IPS DF 4.7 (cell line): ENCODE results near the gene SBF1.
"Not testable (repeated sequence)": the region's sequence is repeated elsewhere in the genome, so short reads cannot be mapped to it uniquely, and the experiment has no call there.

ENCODE experiments used
- DNase-seq: peaks from one replicate; pipeline ENCODE4 v3.0.0-alpha.2; 2013; ENCODE audit warnings: low spot score; ENCODE audit errors: extremely low read depth

Gene SBF1, protein sequence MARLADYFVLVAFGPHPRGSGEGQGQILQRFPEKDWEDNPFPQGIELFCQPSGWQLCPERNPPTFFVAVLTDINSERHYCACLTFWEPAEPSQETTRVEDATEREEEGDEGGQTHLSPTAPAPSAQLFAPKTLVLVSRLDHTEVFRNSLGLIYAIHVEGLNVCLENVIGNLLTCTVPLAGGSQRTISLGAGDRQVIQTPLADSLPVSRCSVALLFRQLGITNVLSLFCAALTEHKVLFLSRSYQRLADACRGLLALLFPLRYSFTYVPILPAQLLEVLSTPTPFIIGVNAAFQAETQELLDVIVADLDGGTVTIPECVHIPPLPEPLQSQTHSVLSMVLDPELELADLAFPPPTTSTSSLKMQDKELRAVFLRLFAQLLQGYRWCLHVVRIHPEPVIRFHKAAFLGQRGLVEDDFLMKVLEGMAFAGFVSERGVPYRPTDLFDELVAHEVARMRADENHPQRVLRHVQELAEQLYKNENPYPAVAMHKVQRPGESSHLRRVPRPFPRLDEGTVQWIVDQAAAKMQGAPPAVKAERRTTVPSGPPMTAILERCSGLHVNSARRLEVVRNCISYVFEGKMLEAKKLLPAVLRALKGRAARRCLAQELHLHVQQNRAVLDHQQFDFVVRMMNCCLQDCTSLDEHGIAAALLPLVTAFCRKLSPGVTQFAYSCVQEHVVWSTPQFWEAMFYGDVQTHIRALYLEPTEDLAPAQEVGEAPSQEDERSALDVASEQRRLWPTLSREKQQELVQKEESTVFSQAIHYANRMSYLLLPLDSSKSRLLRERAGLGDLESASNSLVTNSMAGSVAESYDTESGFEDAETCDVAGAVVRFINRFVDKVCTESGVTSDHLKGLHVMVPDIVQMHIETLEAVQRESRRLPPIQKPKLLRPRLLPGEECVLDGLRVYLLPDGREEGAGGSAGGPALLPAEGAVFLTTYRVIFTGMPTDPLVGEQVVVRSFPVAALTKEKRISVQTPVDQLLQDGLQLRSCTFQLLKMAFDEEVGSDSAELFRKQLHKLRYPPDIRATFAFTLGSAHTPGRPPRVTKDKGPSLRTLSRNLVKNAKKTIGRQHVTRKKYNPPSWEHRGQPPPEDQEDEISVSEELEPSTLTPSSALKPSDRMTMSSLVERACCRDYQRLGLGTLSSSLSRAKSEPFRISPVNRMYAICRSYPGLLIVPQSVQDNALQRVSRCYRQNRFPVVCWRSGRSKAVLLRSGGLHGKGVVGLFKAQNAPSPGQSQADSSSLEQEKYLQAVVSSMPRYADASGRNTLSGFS (N-terminal part only)

DNA sequence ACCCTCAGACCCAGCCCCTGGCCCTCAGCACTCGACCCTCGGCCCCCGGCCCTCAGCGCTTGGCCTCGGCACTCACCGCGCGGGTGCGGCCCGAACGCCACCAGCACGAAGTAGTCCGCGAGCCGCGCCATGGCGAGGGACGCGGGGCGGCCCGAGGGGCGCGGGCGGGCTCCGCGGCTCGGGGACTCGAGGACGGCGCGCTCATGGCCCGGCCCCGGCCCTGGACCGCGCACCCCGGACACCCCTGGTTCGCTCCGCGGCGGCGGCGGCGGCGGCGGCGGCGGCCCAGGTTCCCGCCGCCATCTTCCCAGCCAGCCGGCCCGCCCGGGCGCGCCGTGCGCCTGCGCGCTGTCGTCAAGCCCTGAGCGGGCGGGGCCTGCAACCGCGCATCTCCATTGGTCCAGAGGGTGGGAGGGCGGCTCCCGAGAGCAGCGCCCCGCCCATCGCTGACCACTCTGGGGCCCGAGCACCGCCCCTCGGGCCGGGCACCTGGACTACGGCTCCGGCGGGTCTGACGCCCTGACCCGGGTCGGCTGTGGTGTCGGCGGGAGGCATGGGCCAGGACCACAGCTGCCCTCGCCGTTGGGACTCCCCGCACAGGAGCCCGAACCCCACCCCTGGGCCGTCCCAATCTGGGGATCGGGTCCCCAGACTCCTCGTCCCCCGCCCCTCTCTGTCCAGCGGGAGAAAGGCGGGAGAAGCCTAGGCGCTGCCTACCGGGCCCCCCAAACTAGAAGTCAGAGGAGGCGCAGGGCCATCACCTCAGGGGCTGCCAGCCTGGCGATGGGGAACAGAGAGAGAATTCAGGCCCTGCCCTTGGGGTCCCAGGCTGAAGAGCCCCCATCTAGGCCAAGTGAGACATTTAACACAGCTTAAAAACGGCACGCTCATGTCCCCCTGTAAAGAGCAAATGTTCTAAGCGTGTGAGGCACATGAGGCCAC is at the start of gene SBF1:
Gene SBF1 (minus strand): TSS at position 326 of the 942 bp plus-strand sequence. CDS start 195 bp downstream, at position 131.
- DNase-seq, result peak; percentile 46

DNA sequence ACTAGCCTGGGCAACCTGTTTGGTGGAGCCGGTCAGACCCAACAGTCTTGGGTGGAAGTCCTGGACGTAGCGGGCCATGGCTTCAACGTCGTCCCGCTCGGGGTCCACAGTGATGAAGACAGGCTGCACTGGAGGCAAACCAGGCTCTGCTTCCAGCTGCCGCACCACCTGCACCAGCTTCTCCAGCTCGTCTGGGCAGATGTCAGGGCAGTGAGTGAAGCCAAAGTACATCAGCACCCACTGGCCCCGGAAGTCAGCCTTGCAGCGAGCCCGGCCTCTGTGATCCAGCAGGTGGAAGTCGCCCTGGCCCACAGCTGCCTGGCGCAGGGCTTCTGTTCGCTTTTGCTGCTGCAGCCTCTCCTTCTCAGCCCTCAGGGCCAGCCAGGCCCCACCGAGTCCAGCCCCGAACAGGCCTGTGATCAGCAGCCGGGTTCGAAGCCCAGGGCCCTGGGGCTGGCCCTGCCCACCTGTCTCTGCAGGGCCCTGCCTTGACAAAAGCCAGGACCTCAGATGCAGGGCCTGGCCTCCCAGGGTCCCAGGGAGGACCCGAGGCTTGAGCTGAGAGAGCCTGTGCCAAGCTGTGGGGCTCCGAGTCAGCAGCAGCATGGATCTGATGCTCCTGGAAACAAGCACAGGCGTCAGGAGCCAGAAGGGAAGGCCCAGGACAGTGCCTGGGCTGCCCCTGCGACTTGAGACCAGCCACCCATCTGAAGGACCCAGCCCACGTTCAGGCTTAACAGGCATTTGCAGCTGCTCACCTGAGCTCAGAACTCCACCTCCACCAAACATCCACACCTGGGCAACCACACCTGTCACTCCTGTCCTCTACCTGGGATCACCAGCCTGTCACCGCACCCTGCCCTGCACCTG is 49.2 kb upstream of the SBF1 start:
- no peak for DNase-seq

DNA sequence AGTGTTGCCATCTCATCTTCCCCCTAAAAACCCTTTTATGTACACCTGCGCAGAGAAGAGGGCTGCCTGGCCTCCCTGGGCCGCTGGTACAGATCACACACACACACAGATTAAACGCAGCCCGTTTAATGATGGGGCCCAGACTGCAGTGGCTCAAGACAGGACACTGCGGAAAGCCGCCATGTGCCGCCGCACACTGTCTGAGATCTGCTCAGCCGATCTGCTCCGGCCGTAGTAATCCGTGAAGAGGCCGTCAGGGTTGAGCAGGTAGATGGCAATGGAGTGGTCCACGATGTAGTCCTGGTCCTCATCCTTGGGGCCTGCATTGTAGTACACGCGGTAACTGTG is 48.6 kb upstream of the SBF1 start:
- no peak for DNase-seq

DNA sequence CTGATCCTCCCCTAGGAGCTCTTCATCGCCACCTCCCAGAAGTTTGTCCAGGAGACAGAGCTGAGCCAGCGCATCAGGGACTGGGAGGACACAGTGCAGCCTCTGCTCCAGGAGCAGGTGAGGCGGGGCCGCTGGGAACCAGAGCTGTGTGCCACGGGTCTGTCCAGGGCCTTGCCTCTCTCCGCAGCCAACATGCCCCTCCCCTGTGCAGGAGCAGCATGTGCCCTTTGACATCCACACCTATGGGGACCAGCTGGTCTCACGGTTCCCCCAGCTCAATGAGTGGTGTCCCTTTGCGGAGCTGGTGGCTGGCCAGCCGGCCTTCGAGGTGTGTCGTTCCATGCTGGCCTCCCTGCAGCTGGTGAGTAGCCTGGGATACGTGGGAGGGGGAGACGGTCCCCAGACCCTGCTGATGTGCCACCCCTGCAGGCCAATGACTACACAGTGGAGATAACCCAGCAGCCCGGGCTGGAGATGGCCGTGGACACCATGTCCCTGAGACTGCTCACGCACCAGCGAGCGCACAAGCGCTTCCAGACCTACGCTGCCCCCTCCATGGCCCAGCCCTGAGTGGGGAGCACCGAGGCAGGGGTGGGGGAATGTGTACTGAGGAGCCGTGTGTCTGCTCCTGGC is 48.1 kb upstream of the SBF1 start:
- DNase-seq, result no peak

DNA sequence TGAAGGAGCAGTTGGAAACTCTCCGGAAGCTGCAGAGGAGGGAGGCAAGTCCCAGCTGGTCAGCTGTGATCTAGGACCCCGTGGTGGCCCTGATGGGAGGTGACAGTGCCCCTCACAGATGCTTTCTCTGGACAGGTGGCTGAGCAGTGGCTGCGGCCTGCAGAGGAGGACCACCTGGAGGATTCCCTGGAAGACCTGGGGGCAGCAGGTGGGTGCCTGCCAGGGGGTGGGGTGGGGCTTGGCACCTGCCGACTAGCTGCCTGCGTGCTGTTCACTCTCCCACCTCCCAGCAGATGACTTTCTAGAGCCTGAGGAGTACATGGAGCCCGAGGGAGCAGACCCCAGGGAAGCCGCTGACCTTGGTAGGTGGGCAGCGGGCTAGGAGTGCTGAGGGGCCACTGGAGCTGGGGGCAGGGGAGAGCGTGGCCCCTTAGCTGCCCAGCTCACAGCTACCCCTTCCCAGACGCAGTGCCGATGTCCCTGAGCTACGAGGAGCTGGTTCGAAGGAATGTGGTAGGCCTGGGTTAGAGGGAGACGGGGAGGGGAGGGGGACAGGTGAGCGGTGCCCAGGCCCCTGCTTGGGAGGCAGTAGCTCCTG is 47.5 kb upstream of the SBF1 start:
- DNase-seq, result no peak

DNA sequence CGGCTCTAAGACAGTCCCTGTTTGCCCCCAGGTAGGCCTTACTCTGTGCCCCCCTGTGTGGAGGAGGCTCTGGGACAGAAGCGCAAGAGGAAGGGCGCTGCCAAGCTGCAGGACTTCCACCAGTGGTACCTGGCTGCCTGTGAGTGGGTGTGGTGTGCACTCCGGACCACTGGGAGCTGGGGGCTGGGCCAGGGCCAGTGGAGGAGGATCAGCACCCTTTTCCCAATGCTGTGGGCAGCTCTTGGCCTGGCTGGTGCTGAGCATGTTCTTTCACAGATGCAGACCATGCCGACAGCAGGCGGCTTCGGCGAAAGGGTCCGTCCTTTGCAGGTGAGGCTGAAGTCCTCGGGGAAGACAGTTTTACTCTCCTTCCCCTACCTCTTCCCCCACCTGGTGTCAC is 46.9 kb upstream of the SBF1 start:
- no peak for DNase-seq

DNA sequence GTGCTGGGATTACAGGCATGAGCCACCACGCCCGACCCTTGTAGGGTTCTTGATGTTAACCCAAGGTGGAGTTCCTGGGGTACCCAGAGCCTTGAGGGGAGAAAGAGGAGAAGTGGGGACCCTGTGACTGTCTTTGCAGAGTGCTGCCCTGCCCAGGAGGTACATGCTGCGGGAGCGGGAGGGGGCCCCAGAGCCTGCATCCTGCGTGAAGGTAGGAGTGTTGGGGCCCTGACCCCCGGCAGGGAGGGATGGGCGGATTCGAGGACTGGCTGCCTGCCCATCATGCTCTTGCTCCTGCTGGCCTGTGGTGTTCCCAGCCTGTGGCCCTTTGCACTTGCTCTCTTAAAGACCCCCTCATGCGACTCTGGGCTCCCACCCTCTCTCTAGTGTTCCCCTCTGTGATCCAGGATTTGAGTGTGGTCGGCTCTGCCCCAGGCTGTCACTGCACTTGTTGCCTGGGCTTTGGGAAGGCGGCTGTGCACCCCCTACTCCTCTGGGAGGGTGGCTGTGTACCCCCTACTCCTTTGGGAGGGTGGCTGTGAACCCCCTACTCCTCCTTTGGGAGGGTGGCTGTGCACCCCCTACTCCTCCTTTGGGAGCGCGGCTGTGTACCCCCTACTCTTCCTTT is 46.1 kb upstream of the SBF1 start:
- no peak for DNase-seq

DNA sequence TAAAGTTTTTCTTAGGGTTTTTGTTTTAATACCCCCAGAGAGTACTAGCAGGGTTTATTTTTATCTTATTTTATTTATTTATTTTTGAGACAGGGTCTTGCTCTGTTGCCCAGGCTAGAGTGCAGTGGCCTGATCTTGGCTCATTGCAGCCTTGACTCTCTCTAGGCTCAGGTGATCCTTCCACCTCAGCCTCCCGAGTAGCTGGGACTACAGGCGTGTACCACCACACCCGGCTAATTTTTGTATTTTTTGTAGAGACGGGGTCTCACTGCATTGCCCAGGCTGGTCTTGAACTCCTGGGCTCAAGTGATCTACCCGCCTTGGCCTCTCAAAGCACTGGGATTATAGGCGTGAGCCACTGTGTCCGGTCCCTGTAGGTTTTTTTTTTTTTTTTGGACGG is 45.3 kb upstream of the SBF1 start:
- DNase-seq, result not testable (repeated sequence)

DNA sequence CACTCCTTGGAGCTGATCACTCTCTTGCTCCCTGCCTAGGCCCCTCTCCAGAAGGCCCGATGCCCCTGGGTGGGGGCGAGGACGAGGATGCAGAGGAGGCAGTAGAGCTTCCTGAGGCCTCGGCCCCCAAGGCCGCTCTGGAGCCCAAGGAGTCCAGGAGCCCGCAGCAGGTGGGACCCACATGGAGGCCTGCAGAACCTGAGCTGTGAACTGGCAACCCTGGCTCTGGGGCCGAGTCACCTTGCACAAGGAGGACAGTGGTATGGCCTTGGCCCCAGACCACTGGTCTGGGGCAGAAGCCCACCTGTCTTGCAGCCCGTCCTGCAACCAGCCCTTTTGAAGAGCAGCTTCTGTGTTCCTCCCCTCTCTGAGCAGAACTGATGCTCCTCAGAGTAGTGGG is 44.3 kb upstream of the SBF1 start:
- no peak for DNase-seq

DNA sequence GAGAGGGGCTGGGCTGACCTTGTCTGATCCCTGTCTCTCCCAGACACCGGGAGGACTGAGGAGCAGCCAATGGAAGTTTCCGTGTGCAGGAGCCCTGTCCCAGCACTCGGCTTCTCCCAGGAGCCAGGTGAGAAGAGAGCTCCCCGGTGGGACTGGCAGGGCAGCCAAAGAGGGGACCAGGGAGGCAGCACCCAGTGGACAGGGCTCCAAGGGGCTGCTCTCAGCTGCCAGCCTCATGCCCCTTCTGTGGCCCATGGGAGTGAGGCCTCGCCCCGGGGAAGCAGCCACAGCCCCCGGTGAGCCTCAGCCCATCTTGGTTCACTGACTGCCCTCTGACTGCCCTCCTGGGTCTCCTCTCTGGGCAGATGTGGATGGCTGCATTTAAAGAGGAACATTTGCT is 43.8 kb upstream of the SBF1 start:
- DNase-seq, result no peak

DNA sequence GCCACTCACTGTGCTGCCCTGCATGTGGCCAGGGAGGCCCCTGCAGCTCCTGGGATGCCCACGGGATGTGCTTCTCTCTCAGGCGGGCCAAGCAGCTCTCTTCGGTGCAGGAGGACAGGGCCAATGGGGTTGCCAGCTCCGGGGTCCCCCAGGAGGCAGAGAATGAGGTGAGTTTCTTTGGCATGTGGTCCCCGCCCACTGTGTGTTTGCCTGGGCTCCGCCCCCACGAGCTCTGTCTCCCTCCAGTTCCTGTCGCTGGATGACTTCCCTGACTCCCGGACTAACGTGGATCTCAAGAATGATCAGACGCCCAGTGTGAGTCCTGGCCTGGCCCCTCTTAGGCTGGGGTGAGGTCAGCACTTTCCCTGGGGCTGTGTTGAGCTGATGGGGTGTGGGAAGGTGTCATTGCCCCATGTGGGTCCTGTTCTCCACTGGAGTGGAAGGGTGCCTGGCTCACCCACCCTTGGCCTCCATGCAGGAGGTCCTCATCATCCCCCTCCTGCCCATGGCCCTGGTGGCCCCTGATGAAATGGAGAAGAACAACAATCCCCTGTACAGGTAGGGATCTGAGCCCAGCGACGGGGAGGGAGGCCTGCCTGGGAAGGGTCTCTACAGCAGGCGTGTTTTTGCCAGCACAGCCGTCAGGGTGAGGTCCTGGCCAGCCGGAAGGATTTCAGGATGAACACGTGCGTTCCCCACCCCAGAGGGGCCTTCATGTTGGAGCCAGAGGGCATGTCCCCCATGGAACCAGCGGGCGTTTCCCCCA is 42.8 kb upstream of the SBF1 start:
- no peak for DNase-seq

DNA sequence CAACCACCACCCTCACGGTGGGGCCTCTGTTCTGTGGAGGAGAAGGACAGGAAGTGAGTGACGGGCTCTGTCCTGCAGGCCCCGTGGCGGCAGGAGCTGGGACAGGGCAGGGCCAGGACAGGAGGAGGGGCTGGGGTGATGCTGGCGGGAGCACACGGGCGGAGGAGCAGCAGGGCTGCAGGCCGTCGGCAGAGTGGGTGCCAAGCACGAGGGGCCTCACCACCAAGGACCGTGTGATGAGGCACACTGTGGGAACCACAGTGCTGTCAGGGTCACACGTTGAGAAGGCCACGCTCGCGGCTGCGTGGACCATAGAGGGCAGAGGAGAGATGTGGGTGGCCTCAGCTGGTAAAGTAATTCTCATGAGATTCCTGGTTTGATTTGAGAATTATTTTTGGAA is 42.1 kb upstream of the SBF1 start:
- DNase-seq, result no peak

DNA sequence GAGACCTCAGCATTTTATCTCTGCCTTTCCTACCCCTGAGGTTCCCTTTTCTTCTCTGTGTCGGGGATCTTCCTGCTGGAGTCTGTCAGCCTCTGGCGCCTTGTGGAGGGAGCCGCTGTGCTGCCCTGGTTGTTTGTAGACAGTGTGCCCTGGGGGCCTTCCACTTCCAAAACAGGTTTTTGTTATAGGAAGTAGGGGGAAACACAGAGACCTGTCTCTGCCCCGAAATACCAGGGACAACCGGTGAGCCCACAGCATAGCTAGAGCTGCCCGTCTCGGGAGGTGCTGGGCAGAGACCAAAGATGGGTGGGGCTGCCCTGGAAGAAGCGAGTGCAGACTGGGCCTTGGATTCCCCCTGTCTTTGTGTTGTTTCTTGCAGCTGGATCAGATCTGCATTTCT is 41.2 kb upstream of the SBF1 start:
- no peak for DNase-seq

DNA sequence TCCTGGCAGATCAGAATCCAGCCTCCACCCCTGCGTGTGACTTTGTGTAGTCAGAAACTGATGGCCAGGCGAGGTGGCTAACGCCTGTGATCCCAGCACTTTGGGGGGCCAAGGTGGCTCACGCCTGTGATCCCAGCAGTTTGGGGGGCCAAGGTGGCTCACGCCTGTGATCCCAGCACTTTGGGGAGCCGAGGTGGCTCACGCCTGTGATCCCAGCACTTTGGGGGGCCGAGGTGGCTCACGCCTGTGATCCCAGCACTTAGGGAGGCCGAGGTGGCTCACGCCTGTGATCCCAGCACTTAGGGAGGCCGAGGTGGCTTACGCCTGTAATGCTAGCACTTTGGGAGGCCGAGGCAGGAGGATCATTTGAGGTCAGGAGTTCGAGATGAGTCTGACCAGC is 38.3 kb upstream of the SBF1 start:
- DNase-seq, result no peak

DNA sequence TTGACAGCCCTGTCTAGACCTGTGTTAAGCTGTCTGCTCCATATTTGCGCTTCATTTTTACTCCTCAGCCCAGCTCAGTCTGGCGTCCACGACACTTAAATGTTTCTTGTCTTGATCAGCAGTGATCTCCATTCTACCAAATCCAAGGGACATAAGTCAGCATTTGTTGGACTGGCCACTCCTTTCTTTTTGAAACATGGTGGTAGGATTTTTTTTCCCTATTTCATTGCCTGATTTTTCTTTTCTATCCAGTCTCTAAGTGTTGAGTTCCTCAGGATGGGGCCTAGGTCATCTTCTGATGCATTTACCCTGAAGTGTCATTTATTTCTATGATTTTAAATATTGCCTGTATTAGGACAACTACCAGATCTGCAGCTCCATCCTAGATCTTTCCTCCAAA is 34.1 kb upstream of the SBF1 start:
- DNase-seq, result no peak

DNA sequence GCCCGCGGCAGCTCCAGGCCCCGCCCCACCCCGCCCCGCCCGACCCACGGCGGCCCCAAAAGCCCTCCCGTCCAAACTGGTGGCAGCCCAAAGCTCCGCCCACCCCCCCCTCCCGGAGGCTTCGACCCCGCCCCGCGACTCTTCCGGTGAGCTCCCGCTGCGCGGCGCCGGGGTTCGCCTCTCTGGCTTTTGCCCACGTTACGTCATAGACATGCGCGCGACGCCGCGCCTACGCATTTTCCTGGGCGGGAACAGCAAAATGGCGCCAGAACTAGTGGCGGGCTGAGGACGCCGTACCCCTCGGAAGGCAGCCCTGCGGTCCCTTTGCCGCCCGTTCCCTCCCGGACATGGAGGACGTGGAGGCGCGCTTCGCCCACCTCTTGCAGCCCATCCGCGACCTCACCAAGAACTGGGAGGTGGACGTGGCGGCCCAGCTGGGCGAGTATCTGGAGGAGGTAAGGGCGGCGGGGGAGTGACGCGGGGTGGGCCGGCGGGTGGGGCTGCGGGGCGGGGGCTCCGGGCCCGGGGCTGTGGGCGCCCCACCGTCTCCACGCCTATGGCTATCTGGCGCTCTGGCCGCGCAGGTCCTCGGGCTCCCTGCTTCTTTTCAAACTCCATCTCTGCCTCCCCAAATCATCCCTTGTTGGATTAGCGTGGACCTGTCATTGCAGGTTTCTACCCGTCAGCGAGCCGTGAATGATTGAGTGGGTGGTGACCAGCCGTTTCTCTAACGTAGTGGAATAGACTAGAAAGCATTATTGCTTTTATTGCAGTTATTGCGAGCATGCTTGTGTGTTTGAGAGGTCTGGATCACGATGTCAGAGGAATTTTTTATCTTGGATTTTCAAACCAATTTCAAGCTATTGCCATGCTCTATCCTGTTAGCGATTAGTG is 33.4 kb upstream of the SBF1 start, which contains the start of gene NCAPH2:
Gene NCAPH2 (plus strand): TSS at position 234 of the 894 bp plus-strand sequence. CDS start 114 bp downstream, at position 348.
- DNase-seq, result peak; percentile 79
